ENCODE measurements around the gene BTBD3.

Gene BTBD3

GRCh38 chr20:11972478-11972877, 54.8 kb downstream of the BTBD3 start:
- no peak for DNase-seq
